ENCODE data around the gene PINK1.

Gene PINK1

GRCh38 chr1:20645414-20645813 is 12.2 kb downstream of the PINK1 start:
- TF ChIP-seq, protein P1, sequence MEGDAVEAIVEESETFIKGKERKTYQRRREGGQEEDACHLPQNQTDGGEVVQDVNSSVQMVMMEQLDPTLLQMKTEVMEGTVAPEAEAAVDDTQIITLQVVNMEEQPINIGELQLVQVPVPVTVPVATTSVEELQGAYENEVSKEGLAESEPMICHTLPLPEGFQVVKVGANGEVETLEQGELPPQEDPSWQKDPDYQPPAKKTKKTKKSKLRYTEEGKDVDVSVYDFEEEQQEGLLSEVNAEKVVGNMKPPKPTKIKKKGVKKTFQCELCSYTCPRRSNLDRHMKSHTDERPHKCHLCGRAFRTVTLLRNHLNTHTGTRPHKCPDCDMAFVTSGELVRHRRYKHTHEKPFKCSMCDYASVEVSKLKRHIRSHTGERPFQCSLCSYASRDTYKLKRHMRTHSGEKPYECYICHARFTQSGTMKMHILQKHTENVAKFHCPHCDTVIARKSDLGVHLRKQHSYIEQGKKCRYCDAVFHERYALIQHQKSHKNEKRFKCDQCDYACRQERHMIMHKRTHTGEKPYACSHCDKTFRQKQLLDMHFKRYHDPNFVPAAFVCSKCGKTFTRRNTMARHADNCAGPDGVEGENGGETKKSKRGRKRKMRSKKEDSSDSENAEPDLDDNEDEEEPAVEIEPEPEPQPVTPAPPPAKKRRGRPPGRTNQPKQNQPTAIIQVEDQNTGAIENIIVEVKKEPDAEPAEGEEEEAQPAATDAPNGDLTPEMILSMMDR (conservative IDR thresholded peaks at IDR 0.05; ENCODE audit: low read depth, low read length), result no peak
- DNase-seq (ENCODE audit: low read depth), result no peak
- H3K4me3 ChIP-seq (ENCODE audit: low read length), result no peak overlapping the region

DNA sequence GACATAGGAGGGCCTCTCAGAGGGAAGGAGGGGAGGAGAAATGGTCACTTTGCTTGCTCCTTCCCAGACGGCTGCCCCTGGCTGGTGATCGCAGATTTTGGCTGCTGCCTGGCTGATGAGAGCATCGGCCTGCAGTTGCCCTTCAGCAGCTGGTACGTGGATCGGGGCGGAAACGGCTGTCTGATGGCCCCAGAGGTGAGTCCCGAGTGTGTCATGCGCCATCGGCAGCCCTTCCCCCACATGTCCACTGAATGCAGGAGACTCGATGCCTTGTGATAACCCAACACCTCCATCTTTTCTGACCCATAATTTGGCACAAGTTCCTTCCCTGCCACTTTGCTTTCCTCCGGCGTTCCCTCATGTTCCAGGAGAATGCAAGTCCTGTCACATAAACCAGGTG is 15.2 kb downstream of the PINK1 start:
- TF ChIP-seq, protein P1 (conservative IDR thresholded peaks at IDR 0.05; ENCODE audit: low read depth, low read length), result no peak
- H3K4me3 ChIP-seq (ENCODE audit: low read length), result no peak overlapping the region
- DNase-seq (ENCODE audit: low read depth), result no peak

DNA sequence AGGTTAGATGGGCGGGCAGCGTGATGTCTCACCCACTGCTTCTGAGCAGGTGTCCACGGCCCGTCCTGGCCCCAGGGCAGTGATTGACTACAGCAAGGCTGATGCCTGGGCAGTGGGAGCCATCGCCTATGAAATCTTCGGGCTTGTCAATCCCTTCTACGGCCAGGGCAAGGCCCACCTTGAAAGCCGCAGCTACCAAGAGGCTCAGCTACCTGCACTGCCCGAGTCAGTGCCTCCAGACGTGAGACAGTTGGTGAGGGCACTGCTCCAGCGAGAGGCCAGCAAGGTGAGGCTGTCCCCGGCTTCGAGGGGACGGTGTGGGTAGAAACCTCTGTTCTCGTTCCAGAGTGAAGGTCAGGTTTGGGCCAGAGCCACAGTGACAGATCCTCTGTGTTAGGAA is 15.7 kb downstream of the PINK1 start:
- DNase-seq (ENCODE audit: low read depth), result no peak
- no peak overlapping the region for H3K4me3 ChIP-seq (ENCODE audit: low read length)
- TF ChIP-seq, protein P1 (conservative IDR thresholded peaks at IDR 0.05; ENCODE audit: low read depth, low read length), result no peak

DNA sequence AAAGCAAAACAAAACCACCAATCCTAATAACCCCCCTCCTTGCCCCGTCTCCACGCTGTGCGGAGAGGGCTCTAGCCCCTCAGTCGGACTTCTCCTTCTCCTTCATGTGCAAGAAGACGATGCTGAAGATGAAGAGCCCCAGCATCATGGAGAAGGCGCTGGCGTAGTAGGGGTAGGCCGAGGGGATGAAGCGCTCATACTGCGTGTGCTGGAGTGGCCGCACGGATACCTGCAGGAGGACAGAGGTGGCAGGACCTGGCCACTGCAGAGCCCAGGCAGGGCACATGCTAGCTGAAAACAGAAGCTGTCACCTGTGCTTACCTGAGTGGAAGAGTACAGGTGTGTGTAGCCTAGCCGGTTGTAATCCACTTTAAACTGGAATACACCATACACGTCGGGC is 19.0 kb downstream of the PINK1 start:
- no peak overlapping the region for H3K4me3 ChIP-seq (ENCODE audit: low read length)
- TF ChIP-seq, protein P1 (conservative IDR thresholded peaks at IDR 0.05; ENCODE audit: low read depth, low read length), result no peak
- no peak for DNase-seq (ENCODE audit: low read depth)

- no peak for DNase-seq (ENCODE audit: low read depth)
- TF ChIP-seq, protein P1 (conservative IDR thresholded peaks at IDR 0.05; ENCODE audit: low read depth, low read length), result no peak
- H3K4me3 ChIP-seq (ENCODE audit: low read length), result no peak overlapping the region
Observed at GRCh38 chr1:20654104-20654690, 20.9 kb downstream of the PINK1 start.

DNA sequence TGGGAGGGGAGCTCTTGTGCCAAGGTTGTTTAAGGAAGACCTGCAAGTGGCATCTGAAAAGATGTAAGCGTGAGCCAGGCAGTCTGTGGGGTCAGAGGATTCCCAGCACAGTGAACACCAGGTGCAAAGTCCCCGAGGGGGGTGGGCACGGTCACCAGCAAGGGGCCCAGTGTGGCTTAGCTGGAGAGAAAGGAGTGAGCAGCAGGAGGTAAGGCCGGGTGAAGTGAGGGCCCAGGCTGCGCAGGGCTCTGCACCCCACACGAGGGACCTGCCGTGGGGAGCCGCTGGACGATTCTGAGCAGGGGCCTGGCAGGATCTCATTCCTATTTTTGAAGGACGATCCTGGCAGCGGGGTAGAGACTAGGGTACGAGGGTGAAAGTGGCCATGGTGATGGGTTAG is 23.8 kb downstream of the PINK1 start:
- TF ChIP-seq, protein P1 (conservative IDR thresholded peaks at IDR 0.05; ENCODE audit: low read depth, low read length), result no peak
- no peak overlapping the region for H3K4me3 ChIP-seq (ENCODE audit: low read length)
- no peak for DNase-seq (ENCODE audit: low read depth)

DNA sequence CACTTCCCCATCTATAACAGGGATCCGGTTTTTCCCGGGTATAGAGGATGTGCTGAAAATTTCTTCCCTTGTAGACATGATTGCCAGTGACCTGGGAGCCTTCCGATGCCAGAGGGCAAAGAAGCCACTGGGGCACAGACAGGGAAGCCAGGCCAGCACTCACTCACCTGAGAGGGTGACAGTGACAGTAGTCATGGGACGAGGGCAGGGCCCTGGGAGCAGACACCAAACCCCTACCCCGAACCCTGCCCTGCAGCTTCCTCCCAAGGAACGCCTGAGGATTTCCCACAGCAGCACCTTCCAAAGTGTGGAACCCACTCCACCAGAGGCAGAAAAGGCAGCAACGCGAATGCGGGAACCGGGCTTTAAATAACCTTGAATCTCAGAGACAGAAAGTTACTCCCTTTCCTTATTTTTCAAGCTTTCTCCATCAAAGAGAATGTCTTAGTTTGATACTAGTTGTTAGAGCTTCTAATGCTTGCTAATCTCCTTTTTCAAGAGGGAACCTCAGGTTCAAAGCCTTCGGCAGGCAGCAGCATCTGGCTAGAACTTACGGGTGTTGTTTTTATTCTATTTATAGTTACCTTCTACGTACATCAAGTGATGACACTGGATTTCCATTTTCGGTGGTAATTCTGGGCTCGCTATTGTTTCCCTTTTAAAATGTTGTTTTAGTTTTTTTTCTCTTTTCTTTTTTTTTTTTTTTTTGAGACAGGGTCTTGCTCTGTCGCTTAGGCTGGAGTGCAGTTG is 25.1 kb downstream of the PINK1 start:
- TF ChIP-seq, protein P1 (conservative IDR thresholded peaks at IDR 0.05; ENCODE audit: low read depth, low read length), result no peak
- no peak overlapping the region for H3K4me3 ChIP-seq (ENCODE audit: low read length)
- DNase-seq (ENCODE audit: low read depth), result no peak
